GM23338 (cell line): ENCODE results near the gene SLAMF9. TPM values are rescaled to one million over a fixed set of nuclear protein-coding genes. Genes with fewer than 3 reads are reported as not detected.
"Not testable (repeated sequence)": the region's sequence is repeated elsewhere in the genome, so short reads cannot be mapped to it uniquely, and the experiment has no call there.

ENCODE experiments used
- ATAC-seq: fragments of 200-7000 bp; cut with Tn5 transposase; 3 replicates; pipeline ENCODE4 v1.9.1; 2020
- DNase-seq: peaks from one replicate; pipeline ENCODE4 v3.0.0-alpha.2; 2015; ENCODE audit warnings: low spot score
- H2AFZ ChIP-seq: fragments of 200-600 bp; sonication (generic); 2 replicates; pipeline ENCODE4 v1.8.0; 2016; ENCODE audit warnings: antibody characterized with exemption, mild to moderate bottlenecking, moderate library complexity
- H3F3A ChIP-seq: fragments of 200-600 bp; sonication (generic); replicated peaks from 2 replicates; pipeline ENCODE4 v1.8.0; 2017; ENCODE audit warnings: antibody characterized with exemption, mixed run types, low read depth
- H3K27ac ChIP-seq: fragments of 200-600 bp; sonication (generic); 2 replicates; pipeline ENCODE4 v1.6.1; 2016; ENCODE audit warnings: low read depth
- H3K27me3 ChIP-seq: fragments of 200-600 bp; sonication (generic); 2 replicates; pipeline ENCODE4 v1.8.0; 2016; ENCODE audit warnings: mild to moderate bottlenecking, mixed run types, moderate library complexity; ENCODE audit not compliant: insufficient read depth
- H3K36me3 ChIP-seq: fragments of 200-600 bp; sonication (generic); 2 replicates; pipeline ENCODE4 v1.8.0; 2016; ENCODE audit warnings: mild to moderate bottlenecking; ENCODE audit not compliant: insufficient read depth
- H3K4me1 ChIP-seq: fragments of 200-600 bp; sonication (generic); 2 replicates; pipeline ENCODE4 v1.8.0; 2016; ENCODE audit warnings: mild to moderate bottlenecking, moderate library complexity; ENCODE audit not compliant: insufficient read depth
- H3K4me2 ChIP-seq: fragments of 200-600 bp; sonication (generic); 2 replicates; pipeline ENCODE4 v1.7.1; 2017; ENCODE audit warnings: mixed run types
- H3K4me3 ChIP-seq: fragments of 200-600 bp; sonication (generic); 2 replicates; pipeline ENCODE4 v1.6.1; 2016; ENCODE audit warnings: mixed run types
- H3K79me2 ChIP-seq: fragments of 200-600 bp; sonication (generic); replicated peaks from 2 replicates; pipeline ENCODE4 v1.8.0; 2017; ENCODE audit warnings: mild to moderate bottlenecking; ENCODE audit not compliant: insufficient read depth
- H3K9me2 ChIP-seq: fragments of 200-600 bp; sonication (generic); 2 replicates; pipeline ENCODE4 v1.8.0; 2017; ENCODE audit not compliant: insufficient read depth
- H4K20me1 ChIP-seq: fragments of 200-600 bp; sonication (generic); replicated peaks from 2 replicates; pipeline ENCODE4 v1.8.0; 2017; ENCODE audit warnings: mild to moderate bottlenecking; ENCODE audit not compliant: insufficient read depth
- H3K27ac Mint-ChIP-seq: 2 replicates; pipeline ENCODE4 v1.8.0; 2020; ENCODE audit warnings: inconsistent platforms, mild to moderate bottlenecking, moderate library complexity, mixed read lengths
- H3K27me3 Mint-ChIP-seq: 3 replicates; pipeline ENCODE4 v1.8.0; 2022; ENCODE audit warnings: low read depth, mild to moderate bottlenecking, moderate library complexity, mixed read lengths, inconsistent platforms; ENCODE audit not compliant: insufficient read depth, poor library complexity
- H3K36me3 Mint-ChIP-seq: 3 replicates; pipeline ENCODE4 v1.8.0; 2021; ENCODE audit warnings: low read depth, mild to moderate bottlenecking, inconsistent platforms, moderate library complexity, mixed read lengths
- H3K4me1 Mint-ChIP-seq: 3 replicates; pipeline ENCODE4 v1.8.0; 2020; ENCODE audit warnings: mild to moderate bottlenecking, inconsistent platforms, mixed read lengths
- H3K4me3 Mint-ChIP-seq: 3 replicates; pipeline ENCODE4 v1.8.0; 2021; ENCODE audit warnings: moderate library complexity, mild to moderate bottlenecking, inconsistent platforms, mixed read lengths
- H3K9me3 Mint-ChIP-seq: 3 replicates; pipeline ENCODE4 v1.8.0; 2020; ENCODE audit warnings: moderate library complexity, mild to moderate bottlenecking, inconsistent platforms, mixed read lengths
- CTCF ChIP-seq, 2 experiments: fragments of 200-600 bp in 1 of 2; sonication (generic) in 1 of 2; conservative IDR thresholded peaks; 2 replicates each; pipeline versions ENCODE4 v1.5.1 to v1.6.1; 2016 to 2017; ENCODE audit warnings: antibody characterized with exemption in 2 of 2, low read depth in 2 of 2, mild to moderate bottlenecking in 2 of 2, moderate library complexity in 1 of 2
- ZNF462 ChIP-seq: fragments of 250-450 bp; sonication (Bioruptor Pico); IDR thresholded peaks from 2 replicates; pipeline ENCODE4 v1.5.0; 2020; ENCODE audit warnings: mild to moderate bottlenecking, moderate library complexity
- polyA plus RNA-seq: library from polyadenylated mRNA; unstranded; fragments of >200 nt; fragmentation: Nextera tagmentation; extraction: Ambion mirVana; gene quantifications from 2 replicates; pipeline ENCODE4 v1.2.1, GENCODE V29; 2016
- total RNA-seq: library from RNA; depleted of rRNA; stranded (reverse); fragments of >200 nt; shearing (Covaris generic); gene quantifications from 2 replicates; pipeline ENCODE4 v1.2.3, GENCODE V29; 2014

SLAMF9 gene
- total and polyA plus RNA-seq, 2 experiments from 2014 or later: not detected

GRCh38 chr1:159906960-159907359 lies 47.1 kb downstream of the SLAMF9 start (continued):
- TF ChIP-seq ZNF462: no peak

GRCh38 chr1:159904036-159904435 lies 50.0 kb downstream of the SLAMF9 start:
- not testable (repeated sequence) for H3K9me2 ChIP-seq, H2AFZ ChIP-seq, DNase-seq, H3K79me2 ChIP-seq, H3K36me3 Mint-ChIP-seq, H3K36me3 ChIP-seq, H3K4me3 Mint-ChIP-seq, H3K27ac Mint-ChIP-seq, H3K27ac ChIP-seq, H3K9me3 Mint-ChIP-seq, H3K4me3 ChIP-seq, H4K20me1 ChIP-seq, H3K4me2 ChIP-seq, H3F3A ChIP-seq, ATAC-seq
- Histone ChIP-seq H3K4me1 (peaks cover 17% of the 10 kb centered on the region), H3K27me3 (peaks cover 17% of the 10 kb centered on the region)
- Mint-ChIP-seq H3K4me1 (peaks cover 15% of the 10 kb centered on the region), H3K27me3 (peaks cover 22% of the 10 kb centered on the region)

- Histone ChIP-seq H3K36me3 (no peaks in the 10 kb centered on the region), H4K20me1 (no peaks in the 10 kb centered on the region), H2AFZ (no peak overlapping the region), H3K9me2 (no peaks in the 10 kb centered on the region), H3K27ac (no peak overlapping the region), H3K4me3 (no peak overlapping the region), H3F3A (no peaks in the 10 kb centered on the region), H3K79me2 (no peaks in the 10 kb centered on the region), H3K4me2 (no peak overlapping the region), H3K4me1 (peaks cover 12% of the 10 kb centered on the region), H3K27me3 (peaks cover 17% of the 10 kb centered on the region)
- peaks cover 9% of the 10 kb centered on the region; the same call in 2 of the 3 replicates for H3K9me3 Mint-ChIP-seq
- H3K27ac Mint-ChIP-seq: no peak overlapping the region
- DNase-seq (no peak), ATAC-seq (no peak)
- H3K27me3 Mint-ChIP-seq: peaks cover 22% of the 10 kb centered on the region
- peaks cover 3% of the 10 kb centered on the region; the same call in 1 of the 3 replicates for H3K36me3 Mint-ChIP-seq
- H3K4me1 Mint-ChIP-seq: peaks cover 15% of the 10 kb centered on the region
- no peak overlapping the region for H3K4me3 Mint-ChIP-seq
- TF ChIP-seq CTCF (conservative IDR thresholded peaks at IDR 0.05; ENCODE audit: low read depth in 2 of 2) (no peak), ZNF462 (no peak)
These were observed 51.5 kb downstream of the SLAMF9 start for GRCh38 chr1:159902541-159902940.
